ENCODE results near the gene CNTRL. TPM values are rescaled to one million over a fixed set of nuclear protein-coding genes. Genes with fewer than 3 reads are reported as not detected.

The CNTRL gene
- total RNA-seq, 3 donors from 2014 or later (not counting 1 experiment from before 2014, with no cell fraction given), result 59.1 to 74.3 (median 60.0) TPM

GRCh38 chr9:121225240-121225639 is 150.5 kb downstream of the CNTRL start:
- no peaks in the 10 kb centered on the region for H3K9me3 ChIP-seq (ENCODE audit: control insufficient read depth, insufficient read depth, low read length)
- Mint-ChIP-seq H3K4me3 (no peak overlapping the region), H3K36me3 (no peaks in the 10 kb centered on the region), H3K4me1 (peaks cover 9 to 11% of the 10 kb centered on the region in 2 donors), H3K27me3 (ENCODE audit: low read depth in 2 of 2) (no peaks in the 10 kb centered on the region), H3K9me3 (no peaks in the 10 kb centered on the region), H3K27ac (no peak overlapping the region)
- ATAC-seq (no peak), DNase-seq (no peak)
- H3K4me1 ChIP-seq (ENCODE audit: control insufficient read depth, insufficient read depth, low read length), result peaks cover 5% of the 10 kb centered on the region
- intact Hi-C loops (cut with micrococcal nuclease), result no loop called here
- H3K27me3 ChIP-seq (ENCODE audit: control insufficient read depth, insufficient read depth, low read length), result no peaks in the 10 kb centered on the region
- H3K27ac ChIP-seq (ENCODE audit: low read length), result no peak overlapping the region
- no peaks in the 10 kb centered on the region for H3K36me3 ChIP-seq (ENCODE audit: control insufficient read depth, insufficient read depth, low read length)
- H3K4me3 ChIP-seq (ENCODE audit: low read length), result no peak overlapping the region
- no peak for TF ChIP-seq CTCF (IDR thresholded peaks at IDR 0.05)
- 98% methylated on average over 5 of the region's 5 CpGs for WGBS (ENCODE audit: insufficient coverage)

- no peak for DNase-seq
- WGBS (ENCODE audit: insufficient coverage), result 100% methylated on average over 1 of the region's 2 CpGs
- no peak for TF ChIP-seq CTCF (IDR thresholded peaks at IDR 0.05)
- Histone ChIP-seq H3K36me3 (ENCODE audit: control insufficient read depth, insufficient read depth, low read length) (no peaks in the 10 kb centered on the region), H3K27ac (ENCODE audit: low read length) (no peak overlapping the region), H3K4me1 (ENCODE audit: control insufficient read depth, insufficient read depth, low read length) (peaks cover 5% of the 10 kb centered on the region), H3K9me3 (ENCODE audit: control insufficient read depth, insufficient read depth, low read length) (no peaks in the 10 kb centered on the region), H3K4me3 (ENCODE audit: low read length) (no peak overlapping the region), H3K27me3 (ENCODE audit: control insufficient read depth, insufficient read depth, low read length) (no peaks in the 10 kb centered on the region)
- H3K4me3 Mint-ChIP-seq, result no peak overlapping the region
- peaks cover 2% of the 10 kb centered on the region for H3K36me3 Mint-ChIP-seq
- H3K27me3 Mint-ChIP-seq (ENCODE audit: low read depth in 2 of 2), result no peaks in the 10 kb centered on the region
- no peak for ATAC-seq
- H3K27ac Mint-ChIP-seq, result no peak overlapping the region
- peaks cover 9 to 11% of the 10 kb centered on the region in 2 donors for H3K4me1 Mint-ChIP-seq
- intact Hi-C loops (cut with micrococcal nuclease), result no loop called here
- no peaks in the 10 kb centered on the region for H3K9me3 Mint-ChIP-seq
Measured at GRCh38 chr9:121226175-121226574, 151.4 kb downstream of the CNTRL start.

Other genes starting within 250 kb of the CNTRL start
- 10 to 100 TPM; 24.6 to 41.2 (median 37.1) TPM for gene PSMD5, start 232.0 kb upstream of the CNTRL start, total RNA-seq
- 10 to 100 TPM; 34.1 to 54.0 (median 47.8) TPM for gene PHF19, start 197.8 kb upstream of the CNTRL start, total RNA-seq
- gene TRAF1, start 148.2 kb upstream of the CNTRL start, total RNA-seq, result 10 to 100 TPM; 23.4 to 33.9 (median 30.5) TPM
- gene C5, start 24.7 kb upstream of the CNTRL start, total RNA-seq, result 1 to 10 TPM; 1.5 to 2.0 (median 1.5) TPM
- gene RAB14, start 126.9 kb downstream of the CNTRL start, total RNA-seq, result 10 to 100 TPM; 46.2 to 67.6 (median 57.3) TPM
- gene GSN, start 193.2 kb downstream of the CNTRL start, total RNA-seq, result 100 to 1,000 TPM in 2 of 3 donors, 10 to 100 TPM in 1; 92.9 to 103 (median 103) TPM

Measured in natural killer cell (primary cell).